ENCODE measurements around the gene ZNF213. TPM values are rescaled to one million over a fixed set of nuclear protein-coding genes. Genes with fewer than 3 reads are reported as not detected.
A peak's percentile ranks its signal among the peaks of the same experiment; 100 is the strongest.
"Not testable (repeated sequence)": the region's sequence is repeated elsewhere in the genome, so short reads cannot be mapped to it uniquely, and the experiment has no call there.

ZNF213 gene
- total RNA-seq, 2 donors from 2014 or later = 6.1 to 8.2 TPM

DNA sequence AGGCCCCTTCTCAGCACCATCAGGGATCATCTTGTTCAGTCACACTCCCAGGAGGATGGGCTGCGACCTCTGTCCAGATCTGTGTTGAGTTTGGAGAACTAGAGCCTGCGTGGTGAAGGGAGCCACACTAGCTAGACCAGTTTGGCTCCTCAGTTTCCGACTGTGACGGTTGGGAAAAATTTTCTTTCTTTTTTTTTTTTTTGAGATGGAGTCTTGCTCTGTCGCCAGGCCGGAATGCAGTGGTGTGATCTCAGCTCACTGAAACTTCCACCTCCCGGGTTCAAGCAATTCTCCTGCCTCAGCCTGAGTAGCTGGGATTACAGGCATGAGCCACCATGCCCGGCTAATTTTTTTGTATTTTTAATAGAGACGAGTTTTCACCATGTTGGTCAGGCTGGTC is 4.7 kb downstream of the ZNF213 start:
- DNase-seq (ENCODE audit: low spot score in 2 of 2); ATAC-seq; H3K9me3 Mint-ChIP-seq; H3K27ac Mint-ChIP-seq; H3K36me3 Mint-ChIP-seq: not testable (repeated sequence)

DNA sequence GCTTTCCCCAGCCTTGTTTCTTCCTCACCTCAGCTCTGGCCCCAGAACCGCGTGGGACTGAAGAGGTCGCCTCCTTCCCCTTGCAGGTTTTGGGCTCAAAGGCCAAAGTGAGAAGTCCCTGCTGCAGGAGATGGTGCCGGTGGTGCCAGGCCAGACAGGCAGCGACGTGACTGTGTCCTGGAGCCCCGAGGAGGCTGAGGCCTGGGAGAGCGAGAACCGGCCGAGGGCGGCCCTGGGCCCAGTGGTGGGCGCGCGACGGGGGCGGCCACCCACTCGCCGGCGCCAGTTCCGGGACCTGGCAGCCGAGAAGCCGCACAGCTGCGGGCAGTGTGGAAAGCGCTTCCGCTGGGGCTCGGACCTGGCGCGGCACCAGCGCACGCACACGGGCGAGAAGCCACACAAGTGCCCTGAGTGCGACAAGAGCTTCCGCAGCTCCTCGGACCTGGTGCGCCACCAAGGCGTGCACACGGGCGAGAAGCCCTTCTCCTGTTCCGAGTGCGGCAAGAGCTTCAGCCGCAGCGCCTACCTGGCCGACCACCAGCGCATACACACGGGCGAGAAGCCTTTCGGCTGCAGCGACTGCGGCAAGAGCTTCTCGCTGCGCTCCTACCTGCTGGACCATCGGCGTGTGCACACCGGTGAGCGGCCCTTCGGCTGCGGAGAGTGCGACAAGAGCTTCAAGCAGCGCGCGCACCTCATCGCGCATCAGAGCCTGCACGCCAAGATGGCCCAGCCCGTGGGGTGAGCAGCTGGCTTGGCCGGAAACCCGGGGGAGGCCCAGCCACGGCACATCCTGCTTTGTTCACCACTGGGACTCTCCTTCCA is 6.0 kb downstream of the ZNF213 start:
- peaks cover 0 to 5% of the 10 kb centered on the region in 2 donors for H3K36me3 Mint-ChIP-seq
- DNase-seq (ENCODE audit: low spot score in 2 of 2) = no peak
- no peaks in the 10 kb centered on the region for H3K9me3 Mint-ChIP-seq
- no peak for ATAC-seq
- no peak overlapping the region for H3K27ac Mint-ChIP-seq

DNA sequence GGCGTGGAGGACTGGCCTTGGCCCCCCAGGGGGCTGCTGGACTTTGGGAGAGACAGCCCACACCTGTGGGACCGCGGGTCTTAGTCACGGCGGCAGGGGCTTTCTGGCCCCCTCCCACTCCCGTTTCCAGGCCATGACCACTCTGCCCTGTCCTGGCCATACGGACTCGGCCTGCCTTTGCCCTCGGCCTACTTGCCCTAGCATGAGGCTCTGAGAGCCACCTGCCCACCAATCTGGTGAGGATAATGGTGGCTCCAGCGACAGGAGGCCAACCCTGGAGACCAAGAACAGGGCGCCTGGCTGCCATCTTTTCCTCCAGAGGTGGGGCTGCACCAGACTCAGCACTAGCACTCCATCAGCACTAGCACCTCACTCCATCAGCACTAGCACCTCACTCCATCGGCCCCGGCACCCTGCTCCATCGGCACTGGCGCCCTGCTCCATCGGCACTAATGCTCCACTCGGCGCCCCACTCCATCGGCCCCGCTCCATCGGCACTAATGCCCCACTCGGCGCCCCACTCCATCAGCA is 7.0 kb downstream of the ZNF213 start:
- H3K27ac Mint-ChIP-seq = no peak overlapping the region
- peaks cover 0 to 5% of the 10 kb centered on the region in 2 donors for H3K36me3 Mint-ChIP-seq
- no peak for ATAC-seq
- no peak for DNase-seq (ENCODE audit: low spot score in 2 of 2)
- H3K9me3 Mint-ChIP-seq = no peaks in the 10 kb centered on the region

DNA sequence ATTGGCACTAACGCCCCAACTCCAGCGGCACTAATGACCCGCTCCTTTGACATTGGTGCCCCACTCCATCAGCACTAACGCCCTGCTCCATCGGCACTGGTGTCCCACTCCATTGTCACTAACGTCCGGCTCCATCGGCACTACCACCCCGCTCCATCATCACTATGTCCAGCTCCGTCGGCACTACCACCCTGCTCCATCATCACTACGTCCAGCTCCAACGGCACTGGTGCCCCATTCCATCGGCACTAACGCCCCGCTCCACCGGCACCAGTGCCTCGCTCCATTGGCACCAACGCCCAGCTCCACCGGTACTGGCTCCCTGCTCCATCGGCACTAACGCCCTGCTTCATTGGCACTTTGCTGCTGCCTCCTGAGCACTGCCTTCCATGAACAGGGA is 7.5 kb downstream of the ZNF213 start:
- DNase-seq (ENCODE audit: low spot score in 2 of 2) (no peak), ATAC-seq (no peak)
- H3K9me3 Mint-ChIP-seq = no peaks in the 10 kb centered on the region
- H3K27ac Mint-ChIP-seq = no peak overlapping the region
- peaks cover 0 to 5% of the 10 kb centered on the region in 2 donors for H3K36me3 Mint-ChIP-seq

DNA sequence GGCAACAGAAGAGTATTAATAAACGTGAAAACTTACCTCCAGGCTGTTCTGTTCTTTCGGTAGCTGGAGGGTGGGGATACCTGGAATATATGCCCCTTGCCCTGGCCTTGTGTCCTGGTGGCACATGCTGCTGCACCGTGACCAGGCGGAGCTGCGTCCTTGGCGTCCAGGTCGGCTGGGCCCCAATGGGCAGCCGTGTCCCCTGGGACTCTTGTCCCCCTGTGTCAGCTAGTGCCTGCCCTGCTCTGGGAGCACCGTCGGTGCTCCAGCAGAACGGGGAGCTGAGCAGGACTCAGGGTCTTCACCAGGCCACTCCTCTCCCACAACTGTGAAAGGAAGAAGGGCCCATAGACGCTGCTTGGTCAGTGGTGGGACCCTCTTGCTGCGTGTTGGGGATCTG is 7.9 kb downstream of the ZNF213 start:
- H3K36me3 Mint-ChIP-seq = peaks cover 0 to 5% of the 10 kb centered on the region in 2 donors
- no peak for DNase-seq (ENCODE audit: low spot score in 2 of 2)
- ATAC-seq = no peak
- H3K9me3 Mint-ChIP-seq = no peaks in the 10 kb centered on the region
- no peak overlapping the region for H3K27ac Mint-ChIP-seq

DNA sequence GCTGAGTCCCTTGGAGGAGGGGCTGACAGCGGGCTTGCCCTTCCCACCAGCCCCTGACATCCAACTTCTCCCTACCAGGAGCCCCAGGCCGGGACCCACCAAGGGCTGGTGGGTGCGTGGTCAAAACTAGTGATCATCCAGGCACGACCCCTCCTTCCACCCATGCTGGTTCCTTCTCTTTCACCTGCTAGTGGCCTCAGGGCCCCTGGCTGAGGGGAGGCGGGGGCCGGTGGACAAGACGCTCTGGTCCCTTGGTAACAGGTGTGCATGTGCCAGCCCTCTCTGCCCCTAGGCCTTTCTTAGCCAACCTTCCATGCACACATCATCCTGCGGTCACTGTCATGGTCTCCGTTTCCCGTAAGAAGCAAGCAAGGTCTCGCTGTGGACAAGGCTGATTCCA is 8.4 kb downstream of the ZNF213 start:
- no peak overlapping the region for H3K27ac Mint-ChIP-seq
- no peak for DNase-seq (ENCODE audit: low spot score in 2 of 2)
- no peak for ATAC-seq
- H3K9me3 Mint-ChIP-seq = no peaks in the 10 kb centered on the region
- peaks cover 0 to 5% of the 10 kb centered on the region in 2 donors for H3K36me3 Mint-ChIP-seq

DNA sequence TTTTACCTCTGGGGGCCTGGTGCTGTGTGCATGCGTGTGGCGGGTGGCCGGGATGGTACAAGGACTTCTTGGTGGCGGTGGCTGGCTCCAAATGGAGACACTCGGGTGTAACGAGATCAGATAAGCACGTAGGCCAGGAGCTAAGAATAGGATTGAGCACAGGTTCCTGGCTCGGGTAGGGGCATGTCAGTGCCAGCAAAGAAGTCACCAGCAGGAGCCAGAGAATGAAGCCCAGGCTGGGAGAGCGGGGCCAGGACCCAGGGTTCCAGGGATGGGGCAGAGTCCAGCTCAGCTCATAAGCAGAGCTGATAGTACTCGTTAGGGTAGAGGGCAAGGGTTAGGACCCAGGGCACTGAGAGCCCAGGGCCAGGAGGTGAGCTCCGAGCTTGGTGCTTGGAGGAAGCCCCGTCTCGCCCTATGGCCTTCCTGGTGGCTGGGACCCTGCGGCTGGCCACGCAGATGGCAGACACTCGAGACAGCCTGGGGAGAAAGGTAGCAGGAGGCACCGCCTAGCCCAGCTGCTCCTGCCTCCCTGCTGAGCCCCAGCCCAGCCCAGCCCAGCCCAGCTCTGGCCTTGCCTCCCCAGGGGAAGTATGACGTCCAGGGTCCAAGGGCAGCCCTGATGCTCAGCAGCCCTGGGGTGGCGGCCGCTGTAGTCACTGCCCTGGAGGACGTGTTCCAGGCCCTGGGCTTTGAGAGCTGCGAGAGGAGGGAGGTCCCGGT is 8.9 kb downstream of the ZNF213 start:
- no peak for DNase-seq (ENCODE audit: low spot score in 2 of 2)

DNA sequence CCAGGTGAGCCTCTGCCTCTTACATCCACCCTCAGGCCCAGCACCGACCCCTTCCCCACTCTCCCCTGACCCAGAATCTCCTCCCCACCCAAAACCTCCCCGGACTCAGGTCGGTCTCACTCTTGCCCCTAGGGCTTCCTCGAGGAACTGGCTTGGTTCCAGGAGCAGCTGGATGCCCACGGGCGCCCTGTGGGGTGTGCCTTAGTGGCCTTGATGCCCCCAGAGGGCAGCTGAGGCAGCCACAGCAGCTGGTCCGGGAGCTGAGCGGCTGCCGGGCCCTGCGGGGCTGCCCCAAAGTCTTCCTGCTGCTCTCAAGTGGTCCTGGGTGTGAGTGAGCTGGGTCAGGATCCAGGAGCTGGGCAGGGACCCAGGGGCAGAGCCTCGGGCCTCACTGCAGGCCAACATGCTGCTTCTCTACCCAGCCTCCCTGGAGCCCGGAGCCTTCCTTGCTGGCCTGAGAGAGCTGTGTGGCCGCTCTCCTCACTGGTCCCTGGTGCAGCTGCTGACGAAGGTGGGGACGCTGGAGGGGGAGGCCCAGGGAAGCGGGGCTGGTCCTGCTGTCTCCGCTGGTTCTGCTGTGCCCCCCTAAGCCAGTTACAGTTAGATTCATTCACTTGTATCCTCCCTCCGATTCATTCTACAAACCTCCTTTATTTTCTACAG is 9.6 kb downstream of the ZNF213 start:
- Mint-ChIP-seq H3K9me3 (no peaks in the 10 kb centered on the region), H3K36me3 (peaks cover 0 to 5% of the 10 kb centered on the region in 2 donors), H3K27ac (no peak overlapping the region)
- ATAC-seq (no peak), DNase-seq (ENCODE audit: low spot score in 2 of 2) (no peak)

More for the DNA sequence above, 8.9 kb downstream of the ZNF213 start:
- Mint-ChIP-seq H3K9me3 (no peaks in the 10 kb centered on the region), H3K36me3 (peaks cover 0 to 5% of the 10 kb centered on the region in 2 donors), H3K27ac (no peak overlapping the region)
- no peak for ATAC-seq

DNA sequence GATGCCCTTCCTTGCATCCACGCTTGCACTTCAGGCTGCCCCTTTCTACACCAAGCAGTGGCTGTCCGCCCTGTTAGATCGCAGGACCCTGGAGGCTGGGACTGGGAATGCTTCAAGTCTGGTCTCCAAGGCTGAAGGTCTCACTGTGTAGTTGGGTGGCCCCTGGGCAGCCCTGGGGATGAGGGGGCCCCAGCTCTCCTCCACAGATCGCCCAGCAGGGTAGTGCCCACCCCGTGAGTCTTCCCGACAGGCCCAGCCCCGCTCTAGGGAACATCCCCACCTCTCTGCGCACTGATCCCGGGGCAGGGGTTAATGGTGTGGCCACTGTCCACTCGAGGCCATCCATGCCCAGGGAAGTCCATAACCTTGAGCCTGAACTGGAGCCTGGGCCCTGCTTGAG is 10.3 kb downstream of the ZNF213 start:
- no peak overlapping the region for H3K27ac Mint-ChIP-seq

DNA sequence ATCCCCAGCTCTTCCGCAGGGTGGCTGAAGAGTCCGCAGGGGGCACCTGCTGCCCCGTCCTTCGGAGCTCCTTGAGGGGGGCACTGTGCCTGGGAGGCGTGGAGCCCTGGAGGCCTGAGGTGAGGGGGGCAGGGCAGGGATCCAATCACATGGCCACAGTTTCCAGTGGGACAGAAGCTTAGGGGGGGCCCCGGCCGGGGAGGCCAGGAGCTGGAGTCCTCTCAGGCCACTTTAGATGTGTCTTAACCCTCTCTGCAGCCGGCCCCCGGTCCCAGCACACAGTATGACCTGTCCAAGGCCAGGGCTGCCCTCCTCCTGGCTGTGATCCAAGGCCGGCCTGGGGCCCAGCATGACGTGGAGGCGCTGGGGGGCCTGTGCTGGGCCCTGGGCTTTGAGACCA is 10.8 kb downstream of the ZNF213 start:
- ATAC-seq = no peak
- H3K36me3 Mint-ChIP-seq = peaks cover 0 to 5% of the 10 kb centered on the region in 2 donors

More for the DNA sequence above, 10.3 kb downstream of the ZNF213 start:
- Mint-ChIP-seq H3K36me3 (peaks cover 0 to 5% of the 10 kb centered on the region in 2 donors), H3K9me3 (no peaks in the 10 kb centered on the region)
- ATAC-seq (no peak), DNase-seq (ENCODE audit: low spot score in 2 of 2) (no peak)

DNA sequence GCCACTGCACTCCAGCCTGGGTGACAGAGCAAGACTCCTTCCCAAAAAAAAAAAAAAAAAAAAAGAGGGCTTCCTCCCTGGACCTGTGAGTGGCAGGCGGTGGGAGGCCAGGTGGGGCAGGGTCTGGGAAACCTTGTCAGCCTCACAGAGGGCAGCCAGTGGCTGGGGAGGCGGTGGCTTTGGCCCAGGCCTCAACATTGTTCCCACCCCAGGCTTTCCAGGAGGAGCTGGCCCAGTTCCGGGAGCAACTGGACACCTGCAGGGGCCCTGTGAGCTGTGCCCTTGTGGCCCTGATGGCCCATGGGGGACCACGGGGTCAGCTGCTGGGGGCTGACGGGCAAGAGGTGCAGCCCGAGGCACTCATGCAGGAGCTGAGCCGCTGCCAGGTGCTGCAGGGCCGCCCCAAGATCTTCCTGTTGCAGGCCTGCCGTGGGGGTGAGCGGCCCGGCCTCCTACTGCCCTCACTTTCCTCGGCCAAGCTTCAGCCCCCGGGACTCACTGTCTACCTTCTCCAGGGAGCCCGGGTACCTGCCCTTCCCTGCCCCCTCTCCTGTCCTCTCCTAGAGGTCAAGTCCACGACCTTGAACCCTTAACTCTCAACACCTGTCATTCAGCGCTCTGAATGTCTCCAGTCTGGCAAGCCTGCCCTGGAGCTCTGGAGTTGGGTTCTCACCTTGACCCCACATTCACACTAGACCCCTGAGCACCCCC is 12.4 kb downstream of the ZNF213 start:
- Mint-ChIP-seq H3K9me3 (no peaks in the 10 kb centered on the region), H3K36me3 (peaks cover 0 to 5% of the 10 kb centered on the region in 2 donors), H3K27ac (no peak overlapping the region)
- no peak for DNase-seq (ENCODE audit: low spot score in 2 of 2)
- ATAC-seq = no peak

More for the DNA sequence above, 10.8 kb downstream of the ZNF213 start:
- Mint-ChIP-seq H3K27ac (no peak overlapping the region), H3K9me3 (no peaks in the 10 kb centered on the region)
- DNase-seq (ENCODE audit: low spot score in 2 of 2) = no peak

DNA sequence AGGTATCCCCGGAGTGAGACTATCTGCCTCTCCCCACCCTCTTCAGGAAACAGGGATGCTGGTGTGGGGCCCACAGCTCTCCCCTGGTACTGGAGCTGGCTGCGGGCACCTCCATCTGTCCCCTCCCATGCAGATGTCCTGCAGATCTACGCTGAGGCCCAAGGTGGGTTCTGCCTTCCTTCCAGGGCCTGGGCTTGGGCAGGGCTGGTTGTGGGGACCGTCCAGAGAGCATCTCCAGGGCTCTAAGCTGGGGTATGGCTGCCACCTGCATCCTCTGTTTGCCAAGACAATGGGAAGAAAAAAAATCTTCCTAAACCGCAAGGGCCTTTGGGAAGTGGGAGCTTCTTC is 12.9 kb downstream of the ZNF213 start:
- H3K9me3 Mint-ChIP-seq = no peaks in the 10 kb centered on the region
- no peak for ATAC-seq
- peaks cover 0 to under 1% of the 10 kb centered on the region in 2 donors for H3K36me3 Mint-ChIP-seq
- no peak overlapping the region for H3K27ac Mint-ChIP-seq
- no peak for DNase-seq (ENCODE audit: low spot score in 2 of 2)

DNA sequence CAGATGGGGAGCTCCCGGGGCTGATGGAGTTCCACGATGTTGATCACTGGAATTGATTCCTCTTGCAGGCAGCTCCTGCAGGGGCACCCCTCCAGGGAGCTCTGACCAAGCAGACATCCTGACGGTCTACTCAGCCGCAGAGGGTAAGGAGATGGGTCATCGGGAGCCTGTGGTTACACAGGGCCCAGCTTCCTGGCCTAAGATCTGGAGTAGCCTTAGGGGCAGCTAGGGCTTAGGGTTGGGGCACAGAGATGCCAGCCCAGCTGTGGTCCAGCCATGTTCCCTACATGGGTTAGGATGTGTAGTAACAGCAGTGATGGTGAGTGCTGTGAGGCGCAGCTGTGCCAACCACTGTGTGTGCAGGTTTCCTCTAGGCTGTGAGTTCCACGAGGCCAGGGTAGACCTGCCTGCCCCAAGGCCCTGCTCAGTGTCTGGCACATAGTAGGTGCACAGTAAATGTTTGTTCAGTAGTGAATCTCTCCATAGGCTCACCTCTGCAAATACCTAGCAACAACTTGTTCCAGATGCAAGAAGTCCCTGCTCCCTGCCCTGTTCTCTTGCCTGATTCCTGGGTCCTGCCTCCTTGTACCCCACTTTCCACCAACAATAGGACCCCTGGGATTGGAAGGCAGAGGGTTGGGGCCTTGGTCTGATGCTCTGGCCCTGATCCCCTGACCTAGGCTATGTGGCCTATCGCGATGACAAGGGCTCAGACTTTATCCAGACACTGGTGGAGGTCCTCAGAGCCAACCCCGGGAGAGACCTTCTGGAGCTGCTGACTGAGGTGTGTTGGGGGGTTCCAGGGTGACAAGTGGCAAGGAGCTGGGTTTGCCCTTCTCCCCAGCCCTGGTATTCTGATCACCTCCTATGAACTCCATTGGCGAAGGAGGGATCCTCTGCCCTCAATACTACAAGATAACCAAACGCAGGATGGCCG is 13.7 kb downstream of the ZNF213 start:
- no peak for DNase-seq (ENCODE audit: low spot score in 2 of 2)
- ATAC-seq = no peak
- Mint-ChIP-seq H3K36me3 (no peaks in the 10 kb centered on the region), H3K9me3 (no peaks in the 10 kb centered on the region), H3K27ac (peak overlapping the region in 1 of 2 donors; percentile 95)

DNA sequence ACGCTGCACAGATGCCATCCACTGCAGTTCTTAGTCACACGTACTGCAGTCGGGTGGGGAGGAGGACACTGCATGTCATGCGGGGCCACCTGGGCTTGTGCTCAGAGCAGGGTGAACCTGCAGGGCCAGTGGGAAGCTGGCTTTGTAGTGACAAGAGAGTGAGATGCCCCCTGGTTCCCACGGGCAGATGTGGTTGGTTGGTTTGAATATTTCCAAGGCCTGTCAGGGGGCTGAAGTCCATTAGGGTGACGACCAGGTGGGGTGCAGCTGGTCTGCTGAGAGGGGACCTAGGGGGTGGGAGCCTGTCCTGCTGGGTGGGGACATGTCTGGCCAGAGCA is 14.3 kb downstream of the ZNF213 start:
- Mint-ChIP-seq H3K36me3 (no peaks in the 10 kb centered on the region), H3K27ac (peak overlapping the region in 1 of 2 donors; percentile 95), H3K9me3 (no peaks in the 10 kb centered on the region)
- no peak for DNase-seq (ENCODE audit: low spot score in 2 of 2)
- ATAC-seq = no peak

DNA sequence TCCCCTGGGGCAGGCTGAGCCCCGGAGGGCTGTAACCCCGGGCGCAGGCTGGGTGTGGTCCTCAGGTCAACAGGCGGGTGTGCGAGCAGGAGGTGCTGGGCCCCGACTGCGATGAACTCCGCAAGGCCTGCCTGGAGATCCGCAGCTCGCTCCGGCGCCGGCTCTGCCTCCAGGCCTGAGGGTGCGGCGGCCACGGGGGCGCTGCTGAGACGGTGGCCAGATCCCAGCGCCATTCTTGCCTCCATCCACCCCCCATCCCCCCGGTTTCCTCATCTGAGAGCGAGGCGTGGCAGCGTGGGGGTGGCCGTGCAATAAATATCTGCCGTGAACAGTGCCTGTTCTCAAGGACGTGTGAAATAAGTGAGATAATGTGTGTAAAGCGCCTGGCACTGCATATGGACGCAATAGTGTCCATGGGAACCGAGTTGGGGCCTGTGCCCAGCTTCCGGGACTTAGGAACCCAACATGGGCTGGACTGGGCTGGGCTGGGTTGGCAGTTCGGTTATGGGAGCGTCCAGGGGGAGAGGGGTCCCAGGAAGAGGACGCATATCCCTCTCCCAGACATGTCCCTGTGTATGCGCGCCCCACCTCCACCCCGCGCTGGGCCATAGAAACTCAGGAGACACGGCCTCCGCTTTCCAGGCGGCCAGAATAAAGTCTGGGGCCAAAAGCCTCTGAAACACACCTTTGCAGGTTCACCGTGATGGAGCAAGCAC is 15.0 kb downstream of the ZNF213 start:
- Mint-ChIP-seq H3K9me3 (no peaks in the 10 kb centered on the region), H3K36me3 (no peaks in the 10 kb centered on the region), H3K27ac (peak overlapping the region; percentile 65 to 95)
- ATAC-seq (peak; percentile 2 to 30), DNase-seq (ENCODE audit: low spot score in 2 of 2) (peak; percentile 66 to 76)
